ENCODE measurements around the gene NAA15.

DNA sequence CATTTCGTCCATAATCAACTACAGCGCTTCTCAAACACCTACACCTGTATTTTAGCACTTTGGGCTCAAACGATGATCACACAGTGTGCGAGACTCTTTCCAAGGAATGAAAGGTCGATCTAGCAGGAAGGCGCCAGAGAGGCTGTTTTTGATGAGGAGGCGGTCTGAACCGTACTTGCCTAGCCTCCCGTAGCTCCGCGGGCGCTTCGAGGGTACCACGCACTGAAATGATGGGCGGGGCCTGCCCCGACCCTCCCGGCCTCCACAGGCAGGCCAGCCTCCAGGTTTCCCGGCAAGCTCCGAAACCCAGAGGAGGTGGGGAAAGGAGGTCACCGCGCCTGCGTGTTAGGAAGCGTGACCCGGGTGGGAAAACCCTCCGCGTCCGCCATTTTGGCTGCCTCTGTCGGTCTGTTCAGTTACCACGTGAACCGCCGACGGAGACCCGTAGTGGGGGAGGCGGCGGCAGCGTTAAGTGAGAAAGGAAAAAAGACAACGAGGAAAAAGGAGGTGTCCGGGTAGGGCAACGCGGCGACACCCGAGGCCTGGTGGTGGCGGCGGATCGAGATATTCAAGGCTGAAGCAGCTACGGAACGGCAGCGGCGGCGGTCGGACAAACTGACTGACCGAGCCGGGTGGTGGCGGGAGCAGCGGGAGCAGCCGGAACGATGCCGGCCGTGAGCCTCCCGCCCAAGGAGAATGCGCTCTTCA, at the start of gene NAA15:
- TF ChIP-seq GATA2 (IDR thresholded peaks at IDR 0.05; ENCODE audit: low read depth, low read length) = 0 out of 2 replicates have a peak, but pooled peaks have one; percentile 7
- no peak for TF ChIP-seq GATA3 (IDR thresholded peaks at IDR 0.05; ENCODE audit: low read depth, low read length)

All from SH-SY5Y (cell line).